GM12873 (cell line): ENCODE results near the gene CMC4.

Source experiments
- TF ChIP-seq, protein P1 (sequence below): IDR thresholded peaks from 2 replicates; pipeline ENCODE4 v1.5.1; 2012; ENCODE audit warnings: low read depth, mild to moderate bottlenecking, moderate library complexity, low read length, control low read depth; ENCODE audit not compliant: insufficient read depth; ENCODE audit errors: missing control alignments

CMC4 gene

DNA sequence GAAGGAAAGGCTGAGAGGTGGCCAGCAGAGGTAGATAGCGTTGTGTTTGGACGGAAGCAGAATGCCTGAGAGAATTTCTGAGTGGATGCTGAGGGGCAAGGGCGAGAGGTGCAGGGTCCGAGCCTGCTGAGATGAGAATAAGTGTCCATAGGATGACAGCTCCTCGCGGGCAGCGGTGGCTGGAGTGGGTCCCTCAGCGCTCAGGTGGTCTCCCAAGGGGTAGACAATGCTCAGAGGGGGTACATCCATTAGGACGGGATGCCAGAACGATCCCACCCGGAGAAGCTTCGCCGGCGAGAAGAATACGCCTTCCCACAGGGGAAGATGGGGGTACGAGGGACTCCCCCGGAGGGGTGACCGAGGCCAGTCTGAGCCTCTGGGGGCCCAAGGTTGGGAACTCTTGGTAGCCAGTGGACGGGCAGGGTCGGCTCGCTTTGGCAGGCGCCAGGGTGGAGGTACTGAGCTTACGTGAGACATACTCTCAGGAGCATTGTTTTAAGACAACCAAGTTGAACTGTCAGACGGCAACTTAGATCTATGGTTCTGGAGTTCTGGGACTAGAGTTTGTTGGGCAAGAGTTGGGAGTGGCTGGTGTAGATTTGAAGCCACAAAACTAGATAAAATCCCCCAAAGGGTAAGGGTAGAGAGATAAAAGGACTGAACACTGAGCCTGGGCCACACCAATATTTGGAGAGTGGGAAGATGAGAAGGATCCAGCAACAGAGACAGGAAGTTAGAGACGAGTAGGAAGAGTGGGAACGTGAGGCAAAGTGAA, 16.2 kb upstream of the CMC4 start:
- TF ChIP-seq, protein P1, sequence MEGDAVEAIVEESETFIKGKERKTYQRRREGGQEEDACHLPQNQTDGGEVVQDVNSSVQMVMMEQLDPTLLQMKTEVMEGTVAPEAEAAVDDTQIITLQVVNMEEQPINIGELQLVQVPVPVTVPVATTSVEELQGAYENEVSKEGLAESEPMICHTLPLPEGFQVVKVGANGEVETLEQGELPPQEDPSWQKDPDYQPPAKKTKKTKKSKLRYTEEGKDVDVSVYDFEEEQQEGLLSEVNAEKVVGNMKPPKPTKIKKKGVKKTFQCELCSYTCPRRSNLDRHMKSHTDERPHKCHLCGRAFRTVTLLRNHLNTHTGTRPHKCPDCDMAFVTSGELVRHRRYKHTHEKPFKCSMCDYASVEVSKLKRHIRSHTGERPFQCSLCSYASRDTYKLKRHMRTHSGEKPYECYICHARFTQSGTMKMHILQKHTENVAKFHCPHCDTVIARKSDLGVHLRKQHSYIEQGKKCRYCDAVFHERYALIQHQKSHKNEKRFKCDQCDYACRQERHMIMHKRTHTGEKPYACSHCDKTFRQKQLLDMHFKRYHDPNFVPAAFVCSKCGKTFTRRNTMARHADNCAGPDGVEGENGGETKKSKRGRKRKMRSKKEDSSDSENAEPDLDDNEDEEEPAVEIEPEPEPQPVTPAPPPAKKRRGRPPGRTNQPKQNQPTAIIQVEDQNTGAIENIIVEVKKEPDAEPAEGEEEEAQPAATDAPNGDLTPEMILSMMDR: no peak

DNA sequence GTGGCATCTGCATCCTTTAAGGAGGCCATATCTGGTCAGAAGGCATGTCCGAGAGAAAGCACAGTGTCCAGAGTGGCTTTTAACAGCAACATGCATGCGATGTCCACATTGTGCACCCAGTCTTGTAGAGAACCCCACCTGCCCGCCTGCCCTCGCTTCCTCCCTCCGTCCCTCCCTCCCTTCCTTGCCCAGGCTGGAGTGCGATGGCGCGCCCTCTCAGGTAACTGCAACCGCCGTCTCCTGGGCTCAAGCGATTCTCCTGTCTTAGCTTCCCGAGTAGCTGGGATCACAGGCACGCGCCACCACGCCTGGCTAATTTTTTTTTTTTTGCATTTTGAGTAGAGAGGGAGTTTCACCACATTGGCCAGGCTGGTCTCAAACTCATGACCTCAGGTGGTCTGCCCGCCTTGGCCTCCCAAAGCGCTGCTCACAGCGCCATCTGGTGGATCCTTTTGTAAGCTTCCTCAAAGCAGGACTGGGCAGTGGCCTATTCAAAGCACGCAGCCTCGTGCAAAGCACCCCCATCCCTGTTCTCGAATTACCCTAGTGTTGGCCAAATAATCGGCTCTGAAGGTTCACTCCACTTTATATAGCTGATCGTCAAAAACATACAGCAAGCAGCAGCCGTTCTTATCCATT, 15.4 kb upstream of the CMC4 start:
- TF ChIP-seq, protein P1: peak; percentile 66

- TF ChIP-seq, protein P1: no peak
Measured at GRCh38 chrX:155071694-155072280, 851 bp upstream of the CMC4 start.

GRCh38 chrX:155070663-155070974, 317 bp downstream of the CMC4 start:
- TF ChIP-seq, protein P1: no peak

- TF ChIP-seq, protein P1: no peak
Measured at GRCh38 chrX:155070038-155070437, 898 bp downstream of the CMC4 start.

DNA sequence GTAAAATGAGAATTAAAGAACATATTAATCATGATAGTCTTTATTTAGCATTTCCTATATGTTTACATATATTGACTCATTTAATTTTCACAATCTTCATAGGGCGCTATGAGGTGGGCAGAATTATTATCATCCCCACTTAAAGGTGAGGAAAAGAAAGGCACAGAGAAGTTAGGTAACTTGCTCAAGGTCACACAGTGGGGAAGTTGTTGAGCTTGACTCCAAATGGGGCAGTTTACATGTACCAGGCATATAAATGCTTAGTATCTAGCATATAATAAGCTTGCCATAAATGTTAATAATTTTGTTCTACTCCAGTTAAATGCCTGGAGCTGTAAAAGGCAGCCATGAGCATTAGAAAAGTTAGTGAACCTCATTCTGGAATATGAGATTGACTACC, 1.5 kb downstream of the CMC4 start:
- TF ChIP-seq, protein P1: no peak

- TF ChIP-seq, protein P1: no peak
Measured at GRCh38 chrX:155068165-155068564, 2.8 kb downstream of the CMC4 start.
